Fibroblast of skin of right biceps (primary cell): ENCODE results near the gene ZIC2.
"Not testable (repeated sequence)": the region's sequence is repeated elsewhere in the genome, so short reads cannot be mapped to it uniquely, and the experiment has no call there.

Experiments used
- DNase-seq: peaks from one replicate; pipeline ENCODE4 v3.0.0-alpha.2; 2013

Gene ZIC2

GRCh38 chr13:100032642-100033041 lies 51.1 kb downstream of the ZIC2 start:
- DNase-seq: not testable (repeated sequence)

GRCh38 chr13:100035936-100036335 lies 54.4 kb downstream of the ZIC2 start:
- DNase-seq: no peak
